Retinal pigment epithelial cell (primary cell): Measurements from ENCODE around the gene IL17REL.

Experiments
- DNase-seq: peaks from one replicate; pipeline ENCODE4 v3.0.0-alpha.2; 2010; ENCODE audit warnings: low read depth
- H3K4me3 ChIP-seq: 2 replicates; pipeline ENCODE4 v1.5.1; 2011; ENCODE audit warnings: mild to moderate bottlenecking, low read length, control low read depth, moderate library complexity
- TF ChIP-seq, protein P1 (sequence below): conservative IDR thresholded peaks from 2 replicates; pipeline ENCODE4 v1.5.1; 2011; ENCODE audit warnings: low read depth, low read length, control low read depth, inconsistent platforms

IL17REL gene

GRCh38 chr22:50044485-50045118, 32.0 kb upstream of the IL17REL start:
- TF ChIP-seq, protein P1, sequence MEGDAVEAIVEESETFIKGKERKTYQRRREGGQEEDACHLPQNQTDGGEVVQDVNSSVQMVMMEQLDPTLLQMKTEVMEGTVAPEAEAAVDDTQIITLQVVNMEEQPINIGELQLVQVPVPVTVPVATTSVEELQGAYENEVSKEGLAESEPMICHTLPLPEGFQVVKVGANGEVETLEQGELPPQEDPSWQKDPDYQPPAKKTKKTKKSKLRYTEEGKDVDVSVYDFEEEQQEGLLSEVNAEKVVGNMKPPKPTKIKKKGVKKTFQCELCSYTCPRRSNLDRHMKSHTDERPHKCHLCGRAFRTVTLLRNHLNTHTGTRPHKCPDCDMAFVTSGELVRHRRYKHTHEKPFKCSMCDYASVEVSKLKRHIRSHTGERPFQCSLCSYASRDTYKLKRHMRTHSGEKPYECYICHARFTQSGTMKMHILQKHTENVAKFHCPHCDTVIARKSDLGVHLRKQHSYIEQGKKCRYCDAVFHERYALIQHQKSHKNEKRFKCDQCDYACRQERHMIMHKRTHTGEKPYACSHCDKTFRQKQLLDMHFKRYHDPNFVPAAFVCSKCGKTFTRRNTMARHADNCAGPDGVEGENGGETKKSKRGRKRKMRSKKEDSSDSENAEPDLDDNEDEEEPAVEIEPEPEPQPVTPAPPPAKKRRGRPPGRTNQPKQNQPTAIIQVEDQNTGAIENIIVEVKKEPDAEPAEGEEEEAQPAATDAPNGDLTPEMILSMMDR: no peak
- no peak overlapping the region for H3K4me3 ChIP-seq
- no peak for DNase-seq

DNA sequence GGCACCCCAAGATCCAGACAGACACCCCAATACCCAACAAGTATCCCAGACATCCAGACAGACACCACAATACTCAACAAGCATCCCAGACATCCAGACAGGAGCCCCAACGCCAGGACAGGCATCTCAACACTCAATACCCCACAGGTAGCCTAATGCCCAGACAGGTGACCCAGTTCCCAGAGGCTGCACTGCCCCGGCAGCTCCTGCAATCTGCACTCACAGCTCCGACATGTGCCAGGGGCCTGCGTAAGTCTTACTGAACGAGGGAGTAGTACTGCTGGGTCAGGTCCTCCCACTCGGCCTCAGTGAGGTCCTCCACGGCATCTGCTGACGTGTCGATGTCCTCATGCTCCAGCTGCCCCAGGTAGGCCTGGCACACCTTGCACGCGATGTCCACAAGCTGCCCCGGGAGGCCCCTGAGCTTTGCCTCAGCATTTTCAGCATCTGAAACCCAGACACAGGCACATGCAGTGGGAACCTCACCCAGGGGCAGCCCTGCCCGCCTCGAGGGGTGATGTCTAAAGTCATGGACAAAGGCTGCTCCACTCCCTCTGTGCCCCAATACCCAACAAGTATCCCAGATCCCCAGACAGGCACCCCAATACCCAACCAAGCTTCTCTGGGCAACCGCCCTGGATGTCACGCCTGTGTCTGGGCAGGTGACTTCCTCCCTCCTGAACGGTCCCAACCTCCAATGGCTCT, 28.9 kb upstream of the IL17REL start:
- DNase-seq: no peak
- H3K4me3 ChIP-seq: no peak overlapping the region
- TF ChIP-seq, protein P1: no peak

- TF ChIP-seq, protein P1: no peak
- DNase-seq: no peak
- H3K4me3 ChIP-seq: no peak overlapping the region
Observed at GRCh38 chr22:50040717-50041116, 28.2 kb upstream of the IL17REL start.

DNA sequence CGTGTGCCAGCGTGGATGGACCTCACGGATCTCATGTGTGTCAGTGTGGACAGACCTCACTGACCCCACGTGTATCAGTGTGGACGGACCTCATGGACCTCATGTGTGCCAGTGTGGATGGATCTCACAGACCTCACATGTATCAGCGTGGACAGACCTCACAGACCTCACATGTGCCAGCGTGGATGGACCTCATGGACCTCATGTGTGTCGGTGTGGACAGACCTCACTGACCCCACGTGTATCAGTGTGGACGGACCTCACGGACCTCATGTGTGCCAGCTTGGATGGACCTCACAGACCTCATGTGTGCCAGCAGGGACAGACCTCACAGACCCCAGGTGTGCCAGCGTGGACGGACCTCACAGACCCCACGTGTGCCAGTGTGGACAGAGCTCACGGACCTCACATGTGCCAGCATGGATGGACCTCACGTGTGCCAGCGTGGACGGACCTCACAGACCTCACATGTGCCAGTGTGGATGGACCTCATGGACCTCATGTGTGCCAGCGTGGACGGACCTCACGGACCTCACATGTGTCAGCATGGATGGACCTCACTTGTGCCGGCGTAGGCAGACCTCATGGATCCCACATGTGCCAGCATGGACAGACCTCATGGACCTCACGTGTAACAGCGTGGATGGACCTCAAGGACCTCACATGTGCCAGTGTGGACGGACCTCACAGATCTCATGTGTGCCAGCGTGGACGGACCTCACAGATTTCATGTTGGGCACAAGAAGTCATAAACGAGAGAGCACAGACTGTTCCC, 27.3 kb upstream of the IL17REL start:
- TF ChIP-seq, protein P1: no peak
- no peak for DNase-seq
- H3K4me3 ChIP-seq: no peak overlapping the region

DNA sequence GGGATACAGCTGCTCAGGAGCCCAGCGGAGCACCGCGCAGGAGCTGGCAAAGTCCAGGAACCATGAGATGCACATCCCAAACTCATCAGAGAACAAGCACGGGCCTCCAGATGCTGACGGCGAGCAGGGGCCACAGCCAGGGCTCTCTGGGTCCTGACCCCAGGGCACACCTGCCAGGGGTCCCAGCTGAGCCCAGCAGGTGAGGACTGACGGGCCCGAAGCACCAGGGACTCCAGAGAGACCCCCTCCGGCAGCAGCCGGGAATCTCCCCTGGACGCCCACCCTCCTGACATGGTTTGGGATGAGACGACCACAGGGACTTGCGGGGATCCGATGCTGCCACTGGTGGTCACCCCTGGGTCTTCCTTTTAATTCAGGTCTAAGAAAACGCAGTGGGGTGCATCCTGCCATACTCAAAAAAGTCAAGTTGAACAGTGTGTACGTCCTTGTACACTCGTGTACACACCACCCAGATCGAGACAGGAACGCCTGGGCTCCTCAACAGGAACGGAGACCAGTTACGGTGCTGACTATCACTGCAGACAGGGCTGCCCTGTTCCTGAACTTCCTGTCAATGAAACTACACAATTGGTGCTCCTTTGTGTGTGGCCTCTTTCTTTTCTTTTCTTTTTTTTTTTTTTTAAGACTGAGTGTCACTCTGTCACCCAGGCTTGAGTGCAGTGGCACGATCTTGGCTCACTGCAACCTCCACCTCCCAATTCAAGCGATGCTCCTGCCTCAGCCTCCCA, 23.6 kb upstream of the IL17REL start:
- DNase-seq: no peak
- H3K4me3 ChIP-seq: no peak overlapping the region
- TF ChIP-seq, protein P1: no peak

DNA sequence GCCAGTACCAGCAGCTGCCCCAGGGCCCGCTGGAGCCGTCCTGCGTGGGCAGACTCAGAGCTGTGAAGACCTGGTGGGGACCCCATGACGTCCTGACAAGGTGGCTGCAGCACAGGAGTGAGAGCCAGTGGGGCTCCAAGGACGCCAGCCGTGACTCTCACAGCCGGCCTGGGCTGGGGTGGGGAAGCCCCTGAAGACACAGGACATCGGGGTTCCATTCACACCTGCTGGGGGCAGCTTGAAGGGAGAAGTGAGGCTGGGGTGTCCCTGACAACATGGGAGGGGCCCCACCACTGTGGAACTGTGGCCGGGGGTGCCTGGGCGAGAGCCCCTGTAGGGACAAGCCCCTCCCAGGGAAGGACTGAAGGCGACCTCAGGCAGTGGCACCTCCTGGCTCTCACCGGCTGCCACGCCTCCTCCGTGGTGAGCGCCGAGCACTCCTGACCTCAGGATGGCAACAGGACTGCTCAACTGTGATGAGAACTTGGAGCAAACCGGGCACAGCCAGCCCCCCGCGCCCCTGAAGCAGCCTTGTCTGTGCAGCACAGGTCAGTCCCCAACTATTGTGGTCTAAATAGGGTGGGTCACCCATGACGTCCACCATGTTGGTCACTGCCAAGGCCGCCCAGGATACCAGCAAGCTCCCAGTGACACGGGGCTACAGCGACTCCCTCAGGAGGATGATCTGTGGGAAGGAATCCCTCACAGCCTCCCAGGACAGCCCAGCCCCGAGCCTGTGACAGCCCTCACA, 22.7 kb upstream of the IL17REL start:
- DNase-seq: no peak
- TF ChIP-seq, protein P1: no peak
- no peak overlapping the region for H3K4me3 ChIP-seq
